Endometrial microvascular endothelial cells (primary cell): Measurements from ENCODE around the gene TEX13C. TPM values are rescaled to one million over a fixed set of nuclear protein-coding genes. Genes with fewer than 3 reads are reported as not detected.
"Not testable (repeated sequence)": the region's sequence is repeated elsewhere in the genome, so short reads cannot be mapped to it uniquely, and the experiment has no call there.

Source experiments
- in situ Hi-C: cut with HindIII; loops from 2 replicates; pipeline ENCODE4 v1.10.0; 2017; ENCODE audit warnings: low sequenced_read_pairs, low pct_unique_long_range_greater_than_20kb; ENCODE audit errors: inconsistent ontology term
- total RNA-seq: library from RNA; depleted of rRNA; stranded (reverse); fragments of >200 nt; gene quantifications from one replicate; pipeline ENCODE4 v1.2.3, GENCODE V29; 2015; ENCODE audit errors: inconsistent ontology term

The TEX13C gene
- total RNA-seq, result not detected

- in situ Hi-C loops, result no loop called here
Observed at GRCh38 chrX:125319646-125320521, at the start of gene TEX13C. TEX13C (plus strand) TSS chrX:125319871; CDS start chrX:125320120, 249 bp downstream.

GRCh38 chrX:125287282-125287681 is 32.4 kb upstream of the TEX13C start:
- in situ Hi-C loops, result no loop called here

GRCh38 chrX:125288343-125288742 is 31.3 kb upstream of the TEX13C start:
- in situ Hi-C loops, result no loop called here

GRCh38 chrX:125289209-125289608 is 30.5 kb upstream of the TEX13C start:
- in situ Hi-C loops, result no loop called here

- in situ Hi-C loops, result no loop called here
Observed at GRCh38 chrX:125289920-125290319, 29.8 kb upstream of the TEX13C start.

- in situ Hi-C loops, result no loop called here
Observed at GRCh38 chrX:125291124-125291523, 28.5 kb upstream of the TEX13C start.

GRCh38 chrX:125293850-125294780 is 25.6 kb upstream of the TEX13C start:
- in situ Hi-C loops, result no loop called here

- in situ Hi-C loops, result no loop called here
Observed at GRCh38 chrX:125295337-125295736, 24.3 kb upstream of the TEX13C start.

- in situ Hi-C loops, result no loop called here
Observed at GRCh38 chrX:125298871-125299270, 20.8 kb upstream of the TEX13C start.

GRCh38 chrX:125306335-125306866 is 13.3 kb upstream of the TEX13C start:
- in situ Hi-C loops, result no loop called here

GRCh38 chrX:125308653-125309052 is 11.0 kb upstream of the TEX13C start:
- in situ Hi-C loops, result no loop called here

GRCh38 chrX:125319166-125319565 is 505 bp upstream of the TEX13C start:
- in situ Hi-C loops, result not testable (repeated sequence)

- in situ Hi-C loops, result no loop called here
Observed at GRCh38 chrX:125322431-125322830, 2.8 kb downstream of the TEX13C start.

GRCh38 chrX:125326599-125326998 is 6.9 kb downstream of the TEX13C start:
- in situ Hi-C loops, result no loop called here

GRCh38 chrX:125327891-125328290 is 8.2 kb downstream of the TEX13C start:
- in situ Hi-C loops, result no loop called here

- in situ Hi-C loops, result no loop called here
Observed at GRCh38 chrX:125333583-125333982, 13.9 kb downstream of the TEX13C start.

- in situ Hi-C loops, result no loop called here
Observed at GRCh38 chrX:125340490-125340889, 20.8 kb downstream of the TEX13C start.

GRCh38 chrX:125374169-125374568 is 54.5 kb downstream of the TEX13C start:
- in situ Hi-C loops, result no loop called here
